ENCODE measurements around the gene FAM186B. TPM values are rescaled to one million over a fixed set of nuclear protein-coding genes. Genes with fewer than 3 reads are reported as not detected.

The FAM186B gene
- total and polyA plus RNA-seq, 2 of the 13 experiments (the other 11 are each of a cell fraction or from before 2014, with no cell fraction given) = 0.07 to 0.20 TPM

GRCh38 chr12:49642370-49642802 lies 36.9 kb upstream of the FAM186B start (continued):
- TF ChIP-seq EHMT2 (IDR thresholded peaks at IDR 0.05; ENCODE audit: borderline replicate concordance, low read depth, low read length) (no peak), ZBTB7A (CRISPR knock-in tag; IDR thresholded peaks at IDR 0.05) (no peak), ZSCAN25 (CRISPR knock-in tag; IDR thresholded peaks at IDR 0.05) (peak; percentile 88), ZNF235 (CRISPR knock-in tag; IDR thresholded peaks at IDR 0.05; ENCODE audit: borderline replicate concordance) (0 out of 2 replicates have a peak, but pooled peaks have one; percentile 33), ZFAT (CRISPR knock-in tag; conservative IDR thresholded peaks at IDR 0.05) (no peak), ZNF547 (CRISPR knock-in tag; IDR thresholded peaks at IDR 0.05) (peak; percentile 84), USF2 (IDR thresholded peaks at IDR 0.05; ENCODE audit: low read depth, low read length) (no peak), USF2 (CRISPR knock-in tag; IDR thresholded peaks at IDR 0.05; ENCODE audit: borderline replicate concordance) (no peak), CHCHD3 (CRISPR knock-in tag; IDR thresholded peaks at IDR 0.05) (no peak), TEAD3 (CRISPR knock-in tag; optimal IDR thresholded peaks at IDR 0.05; ENCODE audit: borderline replicate concordance) (peak; percentile 74), TERF1 (CRISPR knock-in tag; IDR thresholded peaks at IDR 0.05) (no peak), ZNF362 (CRISPR knock-in tag; IDR thresholded peaks at IDR 0.05; ENCODE audit: borderline replicate concordance) (no peak; the same call in 1 of the 2 replicates), ZNF503 (CRISPR knock-in tag; IDR thresholded peaks at IDR 0.05) (no peak), ZNF576 (CRISPR knock-in tag; IDR thresholded peaks at IDR 0.05) (peak; percentile 38; the same call in 1 of the 2 replicates)
- TF ChIP-seq, protein P1, sequence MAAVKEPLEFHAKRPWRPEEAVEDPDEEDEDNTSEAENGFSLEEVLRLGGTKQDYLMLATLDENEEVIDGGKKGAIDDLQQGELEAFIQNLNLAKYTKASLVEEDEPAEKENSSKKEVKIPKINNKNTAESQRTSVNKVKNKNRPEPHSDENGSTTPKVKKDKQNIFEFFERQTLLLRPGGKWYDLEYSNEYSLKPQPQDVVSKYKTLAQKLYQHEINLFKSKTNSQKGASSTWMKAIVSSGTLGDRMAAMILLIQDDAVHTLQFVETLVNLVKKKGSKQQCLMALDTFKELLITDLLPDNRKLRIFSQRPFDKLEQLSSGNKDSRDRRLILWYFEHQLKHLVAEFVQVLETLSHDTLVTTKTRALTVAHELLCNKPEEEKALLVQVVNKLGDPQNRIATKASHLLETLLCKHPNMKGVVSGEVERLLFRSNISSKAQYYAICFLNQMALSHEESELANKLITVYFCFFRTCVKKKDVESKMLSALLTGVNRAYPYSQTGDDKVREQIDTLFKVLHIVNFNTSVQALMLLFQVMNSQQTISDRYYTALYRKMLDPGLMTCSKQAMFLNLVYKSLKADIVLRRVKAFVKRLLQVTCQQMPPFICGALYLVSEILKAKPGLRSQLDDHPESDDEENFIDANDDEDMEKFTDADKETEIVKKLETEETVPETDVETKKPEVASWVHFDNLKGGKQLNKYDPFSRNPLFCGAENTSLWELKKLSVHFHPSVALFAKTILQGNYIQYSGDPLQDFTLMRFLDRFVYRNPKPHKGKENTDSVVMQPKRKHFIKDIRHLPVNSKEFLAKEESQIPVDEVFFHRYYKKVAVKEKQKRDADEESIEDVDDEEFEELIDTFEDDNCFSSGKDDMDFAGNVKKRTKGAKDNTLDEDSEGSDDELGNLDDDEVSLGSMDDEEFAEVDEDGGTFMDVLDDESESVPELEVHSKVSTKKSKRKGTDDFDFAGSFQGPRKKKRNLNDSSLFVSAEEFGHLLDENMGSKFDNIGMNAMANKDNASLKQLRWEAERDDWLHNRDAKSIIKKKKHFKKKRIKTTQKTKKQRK (IDR thresholded peaks at IDR 0.05; ENCODE audit: low read length) = no peak
- TF ChIP-seq, protein P2, sequence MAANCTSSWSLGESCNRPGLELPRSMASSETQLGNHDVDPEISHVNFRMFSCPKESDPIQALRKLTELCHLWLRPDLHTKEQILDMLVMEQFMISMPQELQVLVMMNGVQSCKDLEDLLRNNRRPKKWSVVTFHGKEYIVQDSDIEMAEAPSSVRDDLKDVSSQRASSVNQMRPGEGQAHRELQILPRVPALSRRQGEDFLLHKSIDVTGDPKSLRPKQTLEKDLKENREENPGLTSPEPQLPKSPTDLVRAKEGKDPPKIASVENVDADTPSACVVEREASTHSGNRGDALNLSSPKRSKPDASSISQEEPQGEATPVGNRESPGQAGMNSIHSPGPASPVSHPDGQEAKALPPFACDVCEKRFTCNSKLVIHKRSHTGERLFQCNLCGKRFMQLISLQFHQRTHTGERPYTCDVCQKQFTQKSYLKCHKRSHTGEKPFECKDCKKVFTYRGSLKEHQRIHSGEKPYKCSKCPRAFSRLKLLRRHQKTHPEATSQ (CRISPR knock-in tag; IDR thresholded peaks at IDR 0.05; ENCODE audit: borderline replicate concordance) = no peak
